Measurements from ENCODE around the gene ST6GALNAC3.
A peak's percentile ranks its signal among the peaks of the same experiment; 100 is the strongest.

ST6GALNAC3 gene

DNA sequence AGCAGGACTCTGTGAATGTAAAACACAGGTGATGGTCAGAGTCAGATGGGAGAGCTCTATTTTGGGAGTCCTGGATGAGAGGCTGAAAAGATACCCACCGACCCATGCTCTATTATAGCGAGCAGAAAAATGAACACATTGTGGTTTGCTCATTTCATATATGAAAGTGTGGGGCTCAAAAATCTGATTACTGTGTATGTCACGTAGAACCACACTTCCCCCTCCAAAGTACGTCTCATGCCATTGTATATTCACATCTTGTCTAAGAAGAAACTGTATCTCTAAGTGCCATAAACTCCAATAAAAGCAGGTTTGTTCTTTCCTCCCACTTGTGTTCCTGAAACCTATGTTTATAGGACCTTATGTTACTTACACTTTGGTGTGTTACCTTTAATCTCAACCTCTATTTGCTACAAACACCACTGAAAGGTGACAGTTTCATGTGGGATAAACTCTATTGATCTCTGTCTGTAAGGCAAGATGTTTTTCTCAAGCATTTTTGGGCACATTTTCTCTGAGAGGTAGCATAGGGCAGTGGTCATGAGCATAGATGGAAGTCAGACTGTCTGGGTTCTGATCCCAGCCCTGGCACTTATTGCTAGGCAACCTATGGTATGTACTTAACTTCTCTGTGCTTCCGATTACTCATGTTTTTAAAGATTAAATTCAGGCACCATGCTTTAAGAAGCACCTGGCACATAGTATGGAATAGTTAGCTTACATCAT lies 214.4 kb downstream of the ST6GALNAC3 start:
- no peak for DNase-seq (ENCODE audit: low read depth)

DNA sequence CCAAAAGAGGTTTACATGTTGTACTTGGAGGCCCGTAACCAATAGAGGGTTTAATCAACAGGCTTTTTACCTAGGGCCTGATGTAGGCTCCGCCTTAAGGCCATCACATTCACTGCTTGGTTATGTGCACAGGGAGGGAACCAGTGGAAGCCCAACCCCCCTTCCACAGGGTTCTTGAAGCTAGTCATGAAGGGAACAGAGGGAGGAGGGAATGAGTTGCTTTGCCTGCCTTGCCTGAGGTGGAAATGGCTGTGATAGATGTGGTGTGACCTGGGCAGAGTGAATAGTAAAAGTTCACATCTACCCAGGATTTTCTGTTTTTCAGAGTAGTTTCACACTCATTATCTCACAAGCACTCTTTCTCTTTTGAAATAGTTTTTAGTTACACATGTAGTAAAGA lies 215.1 kb downstream of the ST6GALNAC3 start:
- no peak for DNase-seq (ENCODE audit: low read depth)

DNA sequence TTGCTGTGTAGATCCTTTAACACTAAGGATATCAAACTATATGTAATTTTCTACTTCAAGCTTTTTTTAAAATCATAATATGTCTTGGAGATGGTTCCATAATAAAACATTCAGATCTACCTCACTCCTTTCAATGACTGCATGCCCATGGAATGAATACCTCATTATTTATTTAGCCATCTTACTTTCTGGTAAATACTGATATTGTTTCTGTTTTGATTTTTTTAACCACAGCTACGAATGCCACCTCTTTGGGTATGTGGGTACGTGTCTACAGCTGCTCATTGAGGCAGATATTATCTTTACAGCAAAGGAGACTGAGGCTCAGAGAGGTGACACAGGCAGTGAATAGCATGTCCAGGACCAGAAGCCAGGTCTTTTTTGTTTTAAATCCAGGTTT lies 215.7 kb downstream of the ST6GALNAC3 start:
- DNase-seq (ENCODE audit: low read depth): no peak

DNA sequence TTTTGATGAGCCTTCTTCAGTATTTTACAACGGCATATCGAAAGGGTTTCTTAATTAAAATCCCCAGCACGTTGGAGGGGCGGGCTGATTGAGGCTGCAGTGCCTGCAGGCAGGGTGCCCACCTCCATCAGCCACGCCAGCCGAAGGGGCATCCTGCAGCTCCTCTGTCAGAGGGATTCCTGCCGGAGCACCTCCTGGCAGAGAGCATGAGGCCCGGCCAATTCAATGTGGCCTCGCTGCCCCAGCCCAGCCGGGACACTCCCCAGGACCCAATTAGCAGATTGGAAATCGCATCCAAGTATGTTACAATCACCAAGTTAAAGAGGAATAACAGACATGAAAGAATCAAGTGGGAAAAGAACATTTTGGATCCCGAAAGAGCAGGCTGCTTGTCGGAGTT lies 216.6 kb downstream of the ST6GALNAC3 start:
- no peak for DNase-seq (ENCODE audit: low read depth)

DNA sequence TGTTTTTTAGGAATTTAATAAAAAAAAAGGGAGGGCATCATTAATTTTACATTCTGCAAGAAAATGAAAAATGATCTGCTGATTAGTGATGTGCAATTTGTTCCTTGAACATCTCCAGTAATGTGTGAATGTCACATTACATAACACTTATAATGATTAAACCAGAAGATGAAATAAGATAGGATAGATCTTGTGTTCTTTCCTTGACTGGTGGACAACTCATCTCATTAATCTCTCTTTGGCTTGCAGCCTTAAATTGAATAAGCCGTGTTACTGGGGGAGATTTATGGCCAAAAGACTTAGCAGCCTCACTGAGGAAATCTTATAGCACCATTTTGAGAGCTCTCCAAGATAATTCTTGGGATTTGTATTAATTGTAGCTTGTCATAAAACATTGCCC lies 217.2 kb downstream of the ST6GALNAC3 start:
- DNase-seq (ENCODE audit: low read depth): no peak

DNA sequence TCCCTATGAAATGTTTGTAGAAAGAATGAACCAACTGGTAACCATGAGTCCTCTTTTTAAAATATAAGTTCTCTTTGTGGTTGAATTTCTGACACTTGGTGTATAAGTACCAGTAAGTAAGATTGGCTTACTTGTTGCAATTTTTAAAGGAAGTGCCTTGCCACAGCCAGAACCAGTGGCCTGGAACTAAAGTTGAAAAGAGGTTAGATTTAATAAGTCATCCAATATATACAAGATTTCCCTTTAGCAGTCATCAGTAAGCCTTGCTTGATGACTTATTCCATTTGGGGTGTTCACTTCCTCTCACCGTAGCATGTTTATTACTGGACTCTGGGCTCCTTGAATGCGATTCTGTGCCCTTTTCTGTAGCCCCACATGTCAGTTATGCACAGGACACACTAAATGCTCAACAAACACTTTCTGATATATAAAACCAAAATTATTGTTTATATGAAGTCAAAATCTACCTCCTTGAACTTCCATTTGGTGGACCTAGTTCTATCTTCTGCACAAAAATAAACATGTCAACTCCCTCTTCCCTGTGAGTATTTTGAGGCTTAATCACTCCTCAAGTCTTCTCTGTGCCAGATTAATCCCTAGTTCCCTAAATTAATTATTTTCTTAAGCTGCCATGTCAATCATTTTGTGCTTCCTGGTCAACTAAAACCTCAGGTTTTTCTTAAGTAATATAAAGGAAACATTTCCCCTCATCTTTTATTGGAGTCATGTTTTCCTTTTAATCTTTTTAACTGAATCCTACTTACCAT lies 218.1 kb downstream of the ST6GALNAC3 start:
- DNase-seq (ENCODE audit: low read depth): no peak

DNA sequence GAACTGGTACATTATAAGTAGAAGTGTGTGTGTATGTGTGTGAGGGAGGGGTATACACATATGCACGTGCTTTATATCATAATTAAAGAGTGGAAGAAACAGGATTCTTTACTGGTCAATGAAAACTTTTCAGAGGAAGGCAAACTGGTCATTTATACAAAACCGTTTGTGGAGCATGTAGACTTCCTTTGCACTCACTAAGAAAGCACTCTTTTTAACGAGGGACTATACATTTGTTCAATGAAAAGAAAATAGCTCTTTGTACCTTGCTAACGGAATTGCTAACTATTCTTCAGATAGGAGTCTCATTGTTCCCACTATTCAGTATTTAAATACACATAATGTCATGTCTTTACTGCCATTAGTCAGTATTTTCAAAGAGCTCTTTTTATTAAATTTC lies 219.3 kb downstream of the ST6GALNAC3 start:
- no peak for DNase-seq (ENCODE audit: low read depth)

DNA sequence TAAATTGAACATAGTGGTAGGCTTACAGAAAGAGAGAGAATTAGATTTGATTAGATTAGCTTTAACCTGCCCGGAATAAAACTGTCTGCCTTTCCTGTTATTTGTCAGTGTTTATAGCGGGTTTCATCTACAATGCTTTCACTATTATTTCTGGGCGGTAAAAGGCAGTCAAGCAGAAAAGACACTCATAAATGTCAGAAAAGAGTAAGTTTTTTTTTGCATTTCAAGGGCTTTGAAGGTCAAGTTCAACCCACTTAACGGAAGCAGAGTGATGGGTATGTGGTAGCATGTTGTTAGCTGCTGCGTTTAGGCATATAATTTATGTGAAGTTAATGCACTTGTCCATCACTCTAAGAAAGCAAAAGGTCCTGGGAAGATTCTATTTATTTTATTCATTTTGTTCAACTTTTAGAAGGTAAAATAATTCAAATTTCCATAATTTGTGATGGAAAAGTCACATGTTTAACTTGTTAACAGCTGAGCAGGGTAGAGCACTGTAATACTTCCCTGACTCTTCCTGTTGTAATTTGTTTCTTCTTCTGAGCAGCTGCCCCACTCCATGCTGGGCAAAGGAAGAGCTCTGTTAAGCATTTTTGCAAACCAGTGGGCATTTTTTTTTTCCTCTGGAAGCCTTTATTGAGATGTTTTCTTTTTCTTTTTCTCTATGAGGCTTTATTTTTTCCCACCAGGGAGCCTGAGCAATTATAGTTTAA lies 220.1 kb downstream of the ST6GALNAC3 start:
- DNase-seq (ENCODE audit: low read depth): no peak

DNA sequence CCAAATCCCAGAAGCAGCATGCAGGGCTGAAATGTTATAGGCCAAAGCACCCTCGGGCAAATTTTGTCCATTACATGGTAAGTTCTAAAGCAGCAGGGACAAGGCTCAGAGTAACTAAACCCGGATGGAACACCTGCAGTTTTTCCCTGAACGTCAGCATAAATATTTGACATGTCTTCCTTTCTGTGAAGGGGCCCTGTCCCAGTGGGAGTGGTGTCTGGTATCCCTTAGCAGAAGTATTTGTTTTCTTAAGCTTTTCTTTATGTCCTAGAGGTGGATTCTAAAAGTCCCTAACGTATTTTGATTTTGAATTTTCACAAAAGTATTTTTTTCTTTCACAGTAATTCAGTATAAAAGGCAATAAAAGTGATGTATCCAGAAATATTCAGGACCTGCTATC lies 223.9 kb downstream of the ST6GALNAC3 start:
- no peak for DNase-seq (ENCODE audit: low read depth)

DNA sequence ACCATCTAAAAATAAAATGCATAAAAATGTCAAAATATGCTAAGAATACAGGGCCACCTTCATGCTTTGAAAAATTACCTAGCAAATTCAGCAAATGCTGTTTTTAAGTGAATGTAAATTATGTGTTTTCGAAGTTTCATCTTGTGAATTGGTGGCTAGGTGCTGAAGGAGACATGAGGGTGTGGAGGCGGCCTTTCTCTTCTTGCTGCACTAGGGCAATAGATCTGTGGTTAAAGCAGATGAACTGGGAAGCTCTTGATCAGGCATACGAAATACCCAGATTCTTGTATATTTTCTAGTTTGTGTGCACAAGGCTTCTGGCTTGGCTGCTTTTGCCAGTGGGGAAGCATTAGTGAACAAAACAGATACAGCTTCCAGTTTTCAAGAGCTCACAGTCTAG lies 224.5 kb downstream of the ST6GALNAC3 start:
- no peak for DNase-seq (ENCODE audit: low read depth)

DNA sequence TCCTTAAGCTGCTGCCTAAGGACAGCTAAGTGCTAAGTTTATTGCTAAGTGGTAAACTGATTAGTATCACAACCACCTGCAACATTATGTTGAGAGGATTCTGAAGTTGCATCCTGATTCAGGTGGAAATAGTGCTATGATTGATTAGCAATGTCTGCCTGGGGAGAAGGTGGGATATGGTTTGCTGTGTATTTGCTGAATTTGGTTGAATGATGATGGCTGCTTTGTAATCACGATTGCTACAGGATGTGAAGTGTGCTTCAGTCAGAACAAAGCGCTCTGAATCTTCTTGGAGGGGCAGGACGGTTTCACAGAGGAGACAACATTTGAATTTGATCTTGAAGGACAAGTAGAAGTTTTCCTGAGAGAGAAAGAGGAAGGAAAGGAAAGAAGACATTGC lies 226.0 kb downstream of the ST6GALNAC3 start:
- no peak for DNase-seq (ENCODE audit: low read depth)

DNA sequence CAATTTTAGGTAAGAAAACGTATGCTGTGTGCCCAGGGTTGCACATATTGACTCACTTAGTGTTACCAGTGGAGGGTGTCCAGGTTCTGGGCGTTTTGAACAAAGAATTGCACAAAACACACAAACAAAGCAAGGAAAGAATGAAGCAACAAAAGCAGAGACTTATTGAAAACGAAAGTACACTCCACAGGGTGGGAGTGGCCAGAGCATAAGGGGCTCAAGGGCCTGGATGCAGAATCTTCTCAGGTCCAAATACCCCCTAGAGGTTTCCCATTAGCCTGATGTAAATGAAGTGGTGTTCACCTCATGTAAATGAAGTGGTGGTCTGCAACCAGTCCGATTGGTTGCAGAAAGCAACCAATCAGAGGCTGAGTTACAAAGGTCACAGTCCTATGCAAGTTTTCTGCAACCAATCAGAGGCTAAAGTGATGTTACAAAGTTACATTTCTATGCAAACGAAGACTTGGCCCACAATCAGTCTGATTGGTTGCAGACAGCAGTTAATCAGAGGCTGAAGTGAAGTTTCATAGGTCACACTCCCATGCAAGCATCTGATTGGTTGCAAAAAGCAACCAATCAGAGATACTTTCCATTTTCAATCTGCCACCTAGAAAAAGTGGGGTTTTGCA lies 228.3 kb downstream of the ST6GALNAC3 start:
- no peak for DNase-seq (ENCODE audit: low read depth)

DNA sequence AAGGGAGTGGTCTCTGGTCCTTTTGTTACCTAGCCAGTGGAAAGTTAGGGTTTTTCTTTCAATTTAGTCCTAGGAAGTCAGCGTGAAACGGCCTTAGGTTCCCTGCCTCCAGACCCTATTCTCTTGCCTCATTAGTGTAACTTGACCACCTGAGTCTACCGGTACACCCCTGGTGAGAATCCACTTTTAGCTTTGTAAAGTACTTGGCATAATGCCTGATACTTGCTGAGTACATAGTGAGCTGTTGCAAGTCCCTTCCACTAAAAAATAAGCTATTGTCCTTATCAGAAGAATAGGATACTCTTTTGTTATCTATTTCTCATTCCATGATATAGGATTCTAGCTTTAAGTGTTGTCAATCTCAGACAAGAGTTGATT lies 228.8 kb downstream of the ST6GALNAC3 start:
- DNase-seq (ENCODE audit: low read depth): no peak

DNA sequence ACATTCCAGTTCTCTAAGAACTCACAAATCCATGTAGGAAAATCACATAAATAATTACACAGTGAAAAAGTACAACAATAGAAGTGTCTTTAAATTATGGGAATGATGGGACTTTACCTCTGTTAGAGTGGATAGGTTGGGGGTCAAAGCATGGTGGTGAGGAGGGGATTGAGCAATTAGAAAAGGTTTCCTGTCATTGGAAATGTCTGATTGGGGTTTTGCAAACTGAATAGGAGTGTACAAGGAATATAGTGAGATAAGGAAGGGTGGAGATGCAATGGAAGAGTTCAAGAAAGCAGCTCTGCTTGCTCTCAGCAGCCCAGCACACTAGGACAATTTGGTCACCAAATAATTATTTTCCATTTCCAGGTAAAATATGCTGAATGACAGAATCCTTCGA lies 238.8 kb downstream of the ST6GALNAC3 start:
- DNase-seq (ENCODE audit: low read depth): no peak

DNA sequence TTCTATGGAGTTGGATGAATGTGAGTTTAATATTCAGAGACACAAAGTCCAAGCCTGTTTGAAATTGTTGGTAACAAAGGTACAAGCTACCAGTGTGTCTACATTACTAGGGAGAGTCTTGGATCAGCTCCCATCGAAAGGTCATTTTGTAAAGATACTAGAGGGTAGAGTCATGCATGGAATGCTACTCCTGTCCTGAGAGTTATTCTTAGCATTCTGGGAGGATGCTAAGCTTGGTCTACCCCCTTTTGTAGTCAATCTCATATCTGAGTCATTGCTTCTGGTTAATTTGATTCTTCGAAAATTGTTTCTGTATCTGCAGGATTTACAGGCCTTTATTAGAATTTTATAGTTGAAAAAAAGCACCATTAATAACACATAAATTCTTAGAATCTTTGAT lies 240.2 kb downstream of the ST6GALNAC3 start:
- no peak for DNase-seq (ENCODE audit: low read depth)

DNA sequence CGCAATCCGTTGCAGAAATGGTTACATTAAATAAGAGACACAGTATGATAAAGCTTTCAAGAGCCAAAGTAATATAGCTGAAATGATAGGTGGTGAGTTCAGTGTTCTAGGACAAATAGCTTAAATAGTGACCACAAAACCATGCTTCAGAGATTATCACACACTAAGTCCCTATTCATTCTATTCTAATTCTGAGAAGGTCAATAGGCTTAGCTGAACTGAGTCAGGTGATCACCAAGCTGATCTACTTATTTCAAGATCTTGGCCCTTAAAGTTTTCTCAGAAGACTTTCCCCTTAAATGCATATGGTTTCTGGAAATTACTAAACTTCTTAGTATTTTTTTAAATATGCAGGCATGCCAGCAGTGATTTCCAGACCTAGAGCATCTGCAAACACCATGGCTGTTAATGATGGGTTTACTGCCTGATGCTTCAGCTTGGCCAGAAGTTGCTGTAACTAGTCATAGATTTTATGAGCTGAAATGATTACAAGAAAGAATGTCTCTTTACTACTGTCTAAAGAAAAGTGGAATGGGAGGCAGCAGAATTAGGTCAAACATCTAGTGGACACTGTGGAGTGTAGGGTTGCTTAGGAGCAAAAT lies 242.9 kb downstream of the ST6GALNAC3 start:
- no peak for DNase-seq (ENCODE audit: low read depth)

DNA sequence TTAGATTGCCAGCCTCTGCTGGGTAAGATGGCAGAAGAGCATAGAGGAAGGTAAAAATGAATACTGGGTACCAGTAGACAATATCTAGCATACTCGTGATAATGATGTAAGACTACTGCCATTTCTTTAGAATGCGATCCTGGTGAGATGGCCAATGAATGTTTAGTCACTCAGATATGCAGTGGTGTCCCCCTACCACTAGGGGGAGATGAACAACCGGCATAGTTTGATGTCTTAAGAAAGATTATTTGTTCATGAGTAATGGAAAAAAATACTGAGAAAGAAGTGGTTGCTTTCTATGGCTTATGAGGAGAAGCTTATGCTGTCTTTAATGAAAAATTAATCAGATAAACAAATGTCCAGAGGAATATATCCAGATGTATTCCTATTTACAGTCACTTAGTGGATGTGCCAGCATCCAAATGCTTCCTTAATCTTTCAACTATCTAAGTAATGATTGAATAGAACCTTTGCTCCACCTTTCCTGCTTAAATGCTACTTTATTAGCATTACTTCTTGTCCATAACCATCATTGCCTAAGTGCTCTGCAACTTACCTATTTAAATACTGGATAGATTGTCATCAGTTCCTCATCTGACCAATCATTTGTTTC lies 256.6 kb downstream of the ST6GALNAC3 start:
- peak; percentile 16 for DNase-seq (ENCODE audit: low read depth)

DNA sequence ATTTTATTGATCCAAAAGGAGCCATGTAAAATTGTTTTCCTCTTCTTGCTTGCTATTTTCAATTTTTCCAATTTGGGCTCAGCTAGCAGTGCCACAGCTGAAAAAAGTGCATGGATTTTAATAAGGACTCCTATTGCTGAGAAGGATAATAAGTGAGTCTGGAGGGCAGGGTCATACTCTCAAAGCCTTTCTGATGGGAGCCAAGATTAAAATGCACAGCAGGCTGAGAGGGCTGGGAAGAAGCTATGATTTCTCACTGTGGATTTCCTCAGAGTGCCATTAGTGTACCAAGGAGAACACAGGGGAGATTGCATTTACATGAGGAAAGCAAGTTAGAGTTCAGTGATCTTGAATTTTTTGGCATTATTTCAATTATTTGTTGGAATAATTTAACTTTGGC lies 261.3 kb downstream of the ST6GALNAC3 start:
- DNase-seq (ENCODE audit: low read depth): no peak

DNA sequence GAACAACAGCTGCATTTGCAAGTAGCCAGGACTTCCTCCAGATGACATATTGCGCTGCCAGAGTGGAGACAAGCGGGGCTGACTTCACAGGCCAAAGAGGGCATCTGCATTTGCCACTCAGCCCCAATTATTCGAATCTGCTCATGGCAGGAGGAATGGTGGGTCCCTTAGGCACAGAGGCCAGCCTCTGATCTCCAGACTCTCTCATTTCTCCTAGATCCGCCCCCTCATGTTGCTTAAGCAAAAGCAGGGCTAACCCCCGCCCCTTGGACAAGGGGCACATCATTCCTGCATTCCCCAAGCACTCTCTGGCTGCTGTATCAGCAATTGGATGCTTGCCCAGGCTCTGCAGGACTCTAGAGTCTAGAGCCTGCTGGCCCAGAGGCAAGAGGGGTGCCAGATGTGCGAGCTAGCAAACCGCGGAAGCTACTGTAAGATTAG lies 262.4 kb downstream of the ST6GALNAC3 start:
- no peak for DNase-seq (ENCODE audit: low read depth)

DNA sequence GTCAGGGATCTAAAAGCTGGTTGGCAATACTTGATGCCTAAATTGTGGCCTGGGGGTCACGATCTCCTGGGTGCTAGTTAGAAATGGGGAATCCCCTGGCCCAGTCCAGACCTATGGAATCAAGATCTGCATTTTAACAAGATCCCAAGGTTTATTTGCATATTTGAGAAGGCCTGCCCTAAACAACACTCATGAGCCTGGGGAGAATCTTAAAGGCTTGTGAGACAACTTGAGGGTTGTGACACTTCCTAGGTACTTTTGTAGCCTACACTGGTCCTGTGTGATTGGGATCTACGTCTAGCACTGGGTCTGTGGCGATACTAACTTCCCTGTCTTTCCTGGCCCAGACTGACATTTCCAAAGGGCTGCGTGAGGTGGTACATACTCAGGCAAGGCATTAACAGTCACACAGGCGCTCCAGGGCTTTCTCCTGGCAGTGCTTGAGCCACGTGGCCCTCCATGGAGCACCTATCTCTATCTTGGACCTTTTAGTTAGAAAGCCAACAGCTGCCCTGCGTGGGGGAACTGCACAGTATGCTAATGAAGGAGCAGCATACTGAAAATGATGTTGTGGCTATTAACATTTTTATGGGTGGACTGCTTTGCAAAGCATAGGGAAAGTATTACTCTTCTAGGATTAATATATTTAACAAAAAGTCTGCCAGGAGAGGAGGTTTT lies 263.1 kb downstream of the ST6GALNAC3 start:
- DNase-seq (ENCODE audit: low read depth): no peak

DNA sequence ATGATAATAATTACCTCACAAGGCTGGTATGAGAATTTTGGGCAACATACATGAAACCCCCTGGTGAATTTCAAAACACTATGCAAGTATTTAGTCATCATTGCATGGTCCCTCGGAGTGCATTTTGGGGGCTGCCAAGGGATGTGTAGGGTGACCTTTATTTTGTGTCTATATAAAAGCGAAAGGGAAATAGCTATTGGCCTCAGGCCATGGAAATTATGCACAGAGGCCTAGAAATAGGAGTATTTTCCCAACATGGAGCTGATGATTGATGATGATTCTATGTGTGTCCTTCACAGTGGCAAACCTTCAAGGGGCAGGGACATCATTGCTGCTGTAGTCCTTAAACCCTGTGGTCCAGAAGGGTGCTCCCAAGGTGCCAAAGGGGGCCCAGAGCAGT lies 265.5 kb downstream of the ST6GALNAC3 start:
- DNase-seq (ENCODE audit: low read depth): no peak

All from activated T-cell treated with anti-CD3 and anti-CD28 coated beads for 48 hours (primary cell).